Fibroblast of mammary gland (primary cell): Measurements from ENCODE around the gene CDYL.

Experiments used
- DNase-seq: peaks from one replicate; pipeline ENCODE4 v3.0.0-alpha.2; 2010; ENCODE audit warnings: low read depth
- H3K4me3 ChIP-seq: 2 replicates; pipeline ENCODE4 v1.5.1; 2011; ENCODE audit warnings: low read depth, mild to moderate bottlenecking, low read length, moderate library complexity; ENCODE audit not compliant: control insufficient read depth
- TF ChIP-seq, protein P1 (sequence below): conservative IDR thresholded peaks from 2 replicates; pipeline ENCODE4 v1.5.1; 2011; ENCODE audit warnings: low read depth, low read length, inconsistent platforms; ENCODE audit not compliant: control insufficient read depth, insufficient read depth

The CDYL gene

DNA sequence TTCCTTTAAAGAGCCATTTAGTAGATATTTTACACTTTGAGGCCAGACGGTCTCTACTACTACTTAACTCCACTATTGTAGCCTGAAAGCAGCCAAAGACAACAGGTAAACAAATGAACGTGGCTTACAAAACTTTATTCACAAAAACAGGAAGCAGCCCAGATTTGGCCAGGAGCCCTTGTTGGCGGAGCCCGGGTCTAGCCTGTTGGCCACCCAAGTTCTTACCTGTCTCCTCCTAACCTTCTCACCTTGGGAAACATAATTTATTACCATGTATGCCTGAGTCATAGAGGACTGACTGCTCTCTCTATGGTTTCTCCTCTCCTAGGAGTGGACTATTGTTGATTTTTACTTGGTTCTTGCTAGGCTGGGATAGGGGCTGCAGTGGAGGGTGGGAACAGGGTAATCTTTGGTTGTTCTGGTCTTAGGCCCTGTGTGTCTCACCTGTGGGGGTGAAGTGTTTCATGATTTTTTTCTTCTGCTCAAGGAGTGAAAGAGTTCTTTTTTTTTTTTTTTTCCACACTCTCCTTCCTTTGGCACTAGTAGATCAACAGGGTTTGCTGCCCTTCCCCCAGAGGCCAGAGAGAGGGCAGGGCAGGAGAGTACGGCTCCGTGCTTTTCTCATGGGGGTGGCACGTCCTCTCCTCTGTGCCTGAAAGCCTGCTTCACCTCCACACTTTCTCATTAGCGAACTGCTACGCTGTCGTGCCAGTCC, 137.7 kb downstream of the CDYL start:
- no peak overlapping the region for H3K4me3 ChIP-seq
- TF ChIP-seq, protein P1, sequence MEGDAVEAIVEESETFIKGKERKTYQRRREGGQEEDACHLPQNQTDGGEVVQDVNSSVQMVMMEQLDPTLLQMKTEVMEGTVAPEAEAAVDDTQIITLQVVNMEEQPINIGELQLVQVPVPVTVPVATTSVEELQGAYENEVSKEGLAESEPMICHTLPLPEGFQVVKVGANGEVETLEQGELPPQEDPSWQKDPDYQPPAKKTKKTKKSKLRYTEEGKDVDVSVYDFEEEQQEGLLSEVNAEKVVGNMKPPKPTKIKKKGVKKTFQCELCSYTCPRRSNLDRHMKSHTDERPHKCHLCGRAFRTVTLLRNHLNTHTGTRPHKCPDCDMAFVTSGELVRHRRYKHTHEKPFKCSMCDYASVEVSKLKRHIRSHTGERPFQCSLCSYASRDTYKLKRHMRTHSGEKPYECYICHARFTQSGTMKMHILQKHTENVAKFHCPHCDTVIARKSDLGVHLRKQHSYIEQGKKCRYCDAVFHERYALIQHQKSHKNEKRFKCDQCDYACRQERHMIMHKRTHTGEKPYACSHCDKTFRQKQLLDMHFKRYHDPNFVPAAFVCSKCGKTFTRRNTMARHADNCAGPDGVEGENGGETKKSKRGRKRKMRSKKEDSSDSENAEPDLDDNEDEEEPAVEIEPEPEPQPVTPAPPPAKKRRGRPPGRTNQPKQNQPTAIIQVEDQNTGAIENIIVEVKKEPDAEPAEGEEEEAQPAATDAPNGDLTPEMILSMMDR, result no peak
- no peak for DNase-seq

DNA sequence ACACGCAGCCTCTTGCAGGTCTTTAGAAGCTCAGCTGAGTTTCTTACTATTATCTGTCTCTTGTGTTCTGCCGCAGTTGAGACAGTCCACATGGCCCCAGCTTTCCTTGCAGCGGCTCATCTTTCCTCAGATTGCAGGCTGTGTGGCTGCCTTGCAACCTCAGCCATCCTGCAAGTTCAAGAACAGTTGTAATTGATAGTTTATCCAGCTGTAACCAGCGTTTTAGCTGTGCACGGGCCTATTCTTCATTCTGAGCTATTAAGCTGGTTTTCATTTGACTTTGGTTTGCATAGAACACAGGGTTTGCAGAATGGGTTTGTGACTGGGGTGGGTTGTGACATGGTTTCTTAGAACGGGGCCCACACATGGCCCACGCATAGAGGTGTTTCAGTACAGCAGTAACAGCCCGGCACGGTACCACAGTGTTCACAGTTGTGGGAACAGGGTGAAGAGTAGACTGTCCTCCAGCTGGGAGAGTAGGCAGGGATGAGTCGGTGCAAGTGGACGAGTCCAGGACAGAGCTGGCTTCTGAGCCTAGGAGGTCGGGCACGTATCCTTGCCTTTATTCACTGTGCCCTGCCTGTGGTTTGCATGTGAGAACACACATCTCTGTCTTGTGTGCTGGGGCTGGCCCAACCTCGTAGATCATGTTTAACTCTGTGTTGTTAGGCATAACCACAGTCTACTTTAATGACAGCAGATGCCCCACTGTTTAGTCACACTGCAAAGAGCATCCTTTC, 138.4 kb downstream of the CDYL start:
- H3K4me3 ChIP-seq, result no peak overlapping the region
- peak; percentile 69 for DNase-seq
- TF ChIP-seq, protein P1, result no peak

DNA sequence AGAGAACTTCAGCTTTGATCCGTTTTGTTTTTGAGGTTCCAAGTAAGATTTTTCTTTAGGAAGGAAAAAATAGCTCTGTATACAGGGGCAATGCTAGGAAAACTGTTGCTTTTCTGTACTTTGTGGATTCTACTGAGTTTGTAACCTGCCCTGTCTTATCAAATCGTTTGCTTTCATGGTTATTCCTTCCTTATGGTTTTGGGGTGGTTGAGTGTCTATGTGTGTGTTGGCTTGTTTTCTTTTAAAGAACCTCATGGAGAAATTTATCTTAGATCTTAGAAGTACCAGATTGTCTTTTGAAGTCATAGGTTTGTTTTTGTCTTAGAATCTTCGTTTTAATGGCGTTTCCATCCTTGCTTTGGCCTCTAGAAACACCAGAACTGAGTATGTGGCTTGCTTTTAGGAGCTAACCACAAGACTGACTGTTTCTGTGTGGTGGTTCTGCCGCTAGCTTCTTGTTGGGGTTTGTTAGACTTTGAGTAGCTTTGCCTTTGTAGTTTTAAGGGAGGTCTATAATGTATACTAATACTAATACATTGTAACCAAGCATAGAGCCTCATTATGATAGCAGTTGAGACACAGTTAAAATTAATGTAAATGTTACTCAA, 140.9 kb downstream of the CDYL start:
- no peak for DNase-seq
- TF ChIP-seq, protein P1, result no peak

DNA sequence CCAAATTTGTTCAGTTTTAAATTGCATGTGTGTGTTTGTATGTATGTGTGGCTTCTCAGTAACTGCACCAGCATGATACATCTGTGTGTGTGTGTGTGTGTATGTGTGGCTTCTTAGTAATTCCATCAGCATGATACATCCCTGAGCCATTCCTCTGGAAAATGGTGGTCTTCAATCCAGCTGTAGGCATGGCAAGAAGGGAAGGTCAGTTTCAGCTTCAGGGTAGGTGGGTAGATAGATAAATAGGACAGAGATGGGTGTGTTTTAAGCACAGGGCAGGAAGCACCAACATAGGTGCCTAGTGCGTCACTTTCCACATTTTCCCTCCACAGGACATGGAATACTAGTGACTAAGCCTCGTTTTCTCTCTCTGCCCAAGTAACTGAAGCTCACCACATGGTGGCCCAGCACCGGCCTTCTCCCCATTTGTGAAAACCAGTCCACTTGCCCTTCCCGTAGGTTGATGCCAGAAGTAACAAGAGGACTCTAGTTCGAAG, 144.8 kb downstream of the CDYL start:
- H3K4me3 ChIP-seq, result no peak overlapping the region
- TF ChIP-seq, protein P1, result no peak
- DNase-seq, result peak; percentile 46

More for the DNA sequence above, 140.9 kb downstream of the CDYL start:
- no peak overlapping the region for H3K4me3 ChIP-seq

DNA sequence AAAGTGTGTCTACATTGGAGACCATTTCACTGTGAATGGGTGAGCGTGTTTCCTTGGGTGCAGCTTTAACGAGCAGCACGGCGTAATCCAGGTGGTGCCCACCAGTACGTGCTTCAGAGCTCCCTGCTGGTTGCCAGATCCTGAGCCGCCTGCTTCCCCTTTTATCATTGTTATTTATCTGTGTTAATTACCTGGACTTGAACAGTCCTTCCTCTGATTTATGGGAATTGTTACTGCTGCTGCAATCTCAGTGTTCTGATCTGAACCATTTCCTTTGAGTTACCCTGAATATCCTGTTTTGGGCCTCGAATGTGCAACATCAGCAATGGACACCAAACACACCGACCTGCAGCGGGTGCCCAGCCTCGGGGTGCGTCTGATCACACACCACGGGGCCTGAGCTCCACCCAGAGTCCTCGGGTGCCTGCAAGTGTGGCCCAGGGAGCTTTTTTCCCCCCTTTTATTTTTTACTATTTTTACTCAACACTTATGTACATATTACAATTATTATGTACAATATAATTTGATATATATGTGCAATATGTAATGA, 146.4 kb downstream of the CDYL start:
- H3K4me3 ChIP-seq, result no peak overlapping the region
- TF ChIP-seq, protein P1, result no peak
- DNase-seq, result no peak

DNA sequence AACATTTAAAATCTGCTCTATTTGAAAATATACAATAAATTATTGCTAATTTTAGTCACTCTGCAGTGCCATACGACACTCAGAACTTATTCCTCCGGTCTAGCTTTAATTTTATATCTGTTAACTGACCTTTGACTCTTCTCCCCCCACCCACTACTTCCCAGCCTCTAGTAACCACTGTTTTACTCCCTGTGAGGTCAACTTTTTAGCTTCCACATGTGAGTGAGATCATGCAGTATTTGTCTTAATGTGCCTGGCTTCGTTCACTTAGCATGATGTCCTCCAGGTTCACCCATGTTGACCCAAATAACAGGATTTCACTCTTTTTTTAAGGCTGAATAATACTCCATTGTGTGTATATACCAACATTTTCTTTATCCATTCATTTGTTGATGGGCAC, 146.9 kb downstream of the CDYL start:
- DNase-seq, result no peak
- TF ChIP-seq, protein P1, result no peak
- H3K4me3 ChIP-seq, result no peak overlapping the region
